ENCODE results near the gene TTC13.

- no peak for TF ChIP-seq ZBTB33 (CRISPR knock-in tag; IDR thresholded peaks at IDR 0.05)
- no peak for TF ChIP-seq ZNF652 (CRISPR knock-in tag; IDR thresholded peaks at IDR 0.05; ENCODE audit: borderline replicate concordance, low read depth)
- no peak; the same call in 1 of the 2 replicates for TF ChIP-seq TBX2 (CRISPR knock-in tag; IDR thresholded peaks at IDR 0.05; ENCODE audit: borderline replicate concordance)
- TF ChIP-seq POLR2A (IDR thresholded peaks at IDR 0.05; ENCODE audit: insufficient read depth in 1 of 2, low read depth in 2 of 2, low read length in 2 of 2): 0 out of 4 replicates have a peak, but pooled peaks of 1 of the 2 experiments have one; percentile 46
- peak; percentile 68; the same call in 1 of the 2 replicates for TF ChIP-seq ZNF232 (CRISPR knock-in tag; IDR thresholded peaks at IDR 0.05; ENCODE audit: borderline replicate concordance)
- no peak for TF ChIP-seq PREB (CRISPR knock-in tag; IDR thresholded peaks at IDR 0.05)
- no peak for TF ChIP-seq SKI (IDR thresholded peaks at IDR 0.05; ENCODE audit: partially characterized antibody)
- no peak for TF ChIP-seq MBD4 (IDR thresholded peaks at IDR 0.05; ENCODE audit: borderline replicate concordance, low read length)
Observed at GRCh38 chr1:230868736-230869385, 109.8 kb downstream of the TTC13 start.
